NCI-H82 treated with DMSO at 0.1 percent for 48 hours (cell line): ENCODE measurements around the gene DNAI2.
"Not testable (repeated sequence)": the region's sequence is repeated elsewhere in the genome, so short reads cannot be mapped to it uniquely, and the experiment has no call there.

Experiments used
- DNase-seq: peaks from one replicate; lab custom pipeline; 2025; ENCODE audit not compliant: unreplicated experiment; lab: John Stamatoyannopoulos, UW

DNAI2 gene

DNA sequence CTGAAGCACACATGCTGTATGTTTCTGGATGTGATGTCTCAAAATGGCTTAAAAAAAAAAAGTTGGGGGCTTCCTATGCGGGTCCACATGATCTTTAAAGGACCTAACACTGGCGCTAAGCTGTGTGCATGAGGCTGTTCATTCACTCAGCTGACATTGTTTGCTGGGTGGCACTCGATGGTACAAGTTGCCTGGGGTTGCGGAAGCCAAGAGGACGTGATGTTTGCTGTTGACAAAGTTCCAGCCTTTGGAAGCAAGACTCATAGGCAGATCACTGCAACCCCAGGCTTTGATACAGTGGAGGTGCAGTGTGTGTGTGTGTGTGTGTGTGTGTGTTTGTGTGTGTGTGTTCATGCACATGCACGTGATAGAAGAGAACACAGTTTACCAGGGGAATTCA, 29.5 kb upstream of the DNAI2 start:
- no peak for DNase-seq

DNA sequence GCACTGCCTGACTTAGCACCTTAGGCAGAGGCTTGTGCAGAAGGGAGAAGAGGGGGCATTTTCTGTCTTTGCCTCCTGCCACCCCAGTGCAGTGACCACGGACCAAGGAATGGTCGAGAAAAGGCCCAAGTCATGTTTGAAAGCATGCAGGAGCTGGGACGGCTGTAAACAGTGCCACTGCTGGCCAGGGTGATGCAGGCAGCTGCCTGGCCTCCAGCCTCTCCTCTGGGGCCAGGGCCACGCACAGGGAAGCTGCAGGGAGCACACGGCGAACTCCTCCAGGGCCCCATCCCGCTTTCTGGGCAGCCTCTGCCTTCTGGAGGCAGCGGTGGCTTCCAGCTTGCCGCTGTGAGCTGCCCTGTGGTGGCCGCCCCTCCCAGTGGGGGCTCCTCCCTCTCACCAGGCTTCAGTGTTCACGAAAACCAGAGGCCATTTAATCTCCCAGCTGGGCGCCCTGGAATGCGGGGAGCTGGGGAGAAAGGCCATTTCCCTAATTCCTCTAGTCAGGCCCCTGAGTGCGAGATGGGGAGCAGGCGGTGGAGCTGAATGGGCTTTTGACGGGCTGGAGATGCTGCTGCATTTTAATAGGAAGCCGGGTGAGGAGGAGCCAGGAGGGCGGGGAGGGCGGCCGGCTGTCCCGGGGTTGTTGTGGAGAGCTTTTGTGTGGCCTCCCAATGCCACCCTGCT, 28.7 kb upstream of the DNAI2 start:
- no peak for DNase-seq

DNA sequence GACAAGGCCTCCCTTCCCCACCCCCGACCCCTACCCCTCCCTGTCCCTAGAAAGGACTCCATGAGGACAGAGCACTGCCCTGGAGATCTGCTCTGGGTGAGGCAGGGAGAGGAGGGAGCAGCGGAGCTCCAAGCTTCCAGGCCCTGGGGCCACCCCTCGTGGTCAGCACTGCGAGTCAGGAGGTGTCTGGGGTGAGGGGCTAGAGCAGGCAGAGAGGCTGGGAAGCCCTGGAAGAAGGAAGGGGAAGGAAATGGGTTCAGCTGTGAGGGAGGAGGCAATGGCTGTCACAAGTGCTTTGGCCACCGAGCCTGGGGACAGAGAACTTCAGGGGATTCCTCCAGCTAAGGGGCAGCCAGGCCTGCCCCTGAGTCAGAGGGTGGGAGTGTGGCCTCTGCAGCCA, 28.2 kb upstream of the DNAI2 start:
- no peak for DNase-seq

DNA sequence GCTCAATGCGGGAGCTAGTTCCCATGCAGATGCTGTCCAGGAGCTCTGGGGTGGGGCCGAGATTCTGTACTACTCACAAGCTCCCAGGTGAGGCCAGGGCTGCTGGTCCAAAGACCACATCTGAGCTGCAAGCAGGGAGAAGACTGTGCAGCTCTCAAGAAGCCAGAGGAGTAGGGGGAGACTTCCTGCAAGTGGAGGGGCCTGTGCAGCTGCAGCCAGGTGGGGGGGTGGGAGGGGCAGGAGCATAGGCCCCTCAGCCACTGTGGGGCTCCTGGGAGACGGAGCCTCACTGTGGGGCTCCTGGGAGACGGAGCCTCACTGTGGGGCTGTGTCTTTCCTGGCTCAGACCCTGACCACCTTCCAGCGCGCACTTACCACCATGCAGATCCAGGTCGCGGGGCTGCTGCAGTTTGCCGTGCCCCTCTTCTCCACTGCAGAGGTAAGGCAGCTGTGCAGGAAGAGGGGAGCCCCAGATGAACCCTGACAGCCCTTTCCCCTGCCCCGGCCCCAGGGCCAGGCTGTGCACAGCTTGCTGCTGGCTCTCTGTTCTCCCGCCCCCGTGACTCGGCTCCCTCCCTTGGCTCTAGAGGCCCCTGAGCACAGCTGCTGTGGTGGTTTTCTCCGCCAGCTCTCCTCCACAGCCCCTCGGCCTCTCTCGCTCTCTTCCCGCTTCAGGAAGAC, 24.3 kb upstream of the DNAI2 start:
- DNase-seq, result no peak

DNA sequence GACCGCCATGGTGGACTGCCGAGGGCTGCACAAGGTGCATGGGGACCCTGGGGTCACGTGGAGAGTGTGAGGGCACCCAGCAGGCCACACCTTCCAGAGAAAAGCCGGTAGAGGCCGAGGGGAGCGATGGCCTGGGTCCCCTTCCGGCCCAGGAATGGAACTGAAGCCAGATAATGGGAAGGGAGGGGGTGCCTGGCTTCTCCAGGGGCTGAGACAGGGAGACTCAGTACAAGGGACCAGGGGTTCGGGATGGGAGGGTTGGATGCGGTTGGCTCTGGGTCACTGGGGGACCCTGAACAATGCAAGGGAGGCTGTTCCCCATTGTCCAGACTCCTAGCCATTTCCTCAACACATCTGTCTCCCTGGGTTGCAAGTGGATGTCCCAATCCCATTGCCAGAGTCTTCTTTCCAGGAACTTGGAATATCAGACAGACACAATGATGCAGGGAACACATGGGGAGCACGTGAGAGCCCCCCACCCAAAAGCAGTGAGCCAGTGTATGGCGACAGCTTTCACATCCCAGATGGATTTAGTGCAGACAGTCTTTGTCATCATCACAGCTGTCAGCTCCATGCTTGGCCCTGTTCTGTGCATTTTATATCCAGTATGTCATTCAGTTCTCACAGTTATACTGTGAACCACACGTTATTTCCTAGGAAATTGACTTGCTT, 23.6 kb upstream of the DNAI2 start:
- no peak for DNase-seq

DNA sequence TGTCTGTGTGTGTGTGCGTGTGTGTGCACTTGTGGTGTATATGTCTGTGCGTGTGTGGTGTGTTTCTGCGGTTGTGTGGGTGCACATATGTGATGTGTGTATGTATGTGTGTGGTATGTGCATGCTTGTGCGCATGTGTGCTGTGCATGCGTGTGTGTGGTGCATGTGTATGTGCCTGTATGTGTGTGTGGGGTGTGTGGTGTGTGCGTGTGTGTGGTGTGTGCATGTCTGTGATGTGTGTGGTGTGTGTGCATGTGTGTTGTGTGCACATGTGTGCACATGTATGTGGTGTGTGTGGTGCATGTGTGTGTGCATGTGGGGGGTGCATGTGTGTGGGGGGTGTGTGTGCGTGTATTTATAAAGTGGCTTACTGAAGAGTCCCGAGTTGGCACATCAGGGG, 23.0 kb upstream of the DNAI2 start:
- no peak for DNase-seq

DNA sequence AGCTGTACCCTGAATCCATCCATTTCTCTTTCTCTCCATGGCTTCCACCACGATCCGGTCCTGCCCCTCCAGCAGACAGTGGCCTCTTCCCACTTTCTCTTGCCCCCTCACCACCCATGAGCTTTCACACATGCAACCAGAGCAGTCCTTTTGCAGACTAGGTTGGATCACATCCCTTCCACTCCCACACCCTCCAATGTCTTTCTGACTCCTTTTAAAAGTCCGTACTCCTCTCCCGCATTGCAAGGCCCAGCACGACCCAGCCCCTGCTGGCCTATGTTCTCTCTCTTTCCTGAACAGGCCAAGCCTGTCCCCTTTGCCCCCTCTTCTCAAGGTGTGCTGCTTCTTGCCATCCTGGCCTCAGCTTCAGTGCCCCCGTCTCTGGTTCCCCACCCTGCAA, 22.5 kb upstream of the DNAI2 start:
- DNase-seq, result no peak

DNA sequence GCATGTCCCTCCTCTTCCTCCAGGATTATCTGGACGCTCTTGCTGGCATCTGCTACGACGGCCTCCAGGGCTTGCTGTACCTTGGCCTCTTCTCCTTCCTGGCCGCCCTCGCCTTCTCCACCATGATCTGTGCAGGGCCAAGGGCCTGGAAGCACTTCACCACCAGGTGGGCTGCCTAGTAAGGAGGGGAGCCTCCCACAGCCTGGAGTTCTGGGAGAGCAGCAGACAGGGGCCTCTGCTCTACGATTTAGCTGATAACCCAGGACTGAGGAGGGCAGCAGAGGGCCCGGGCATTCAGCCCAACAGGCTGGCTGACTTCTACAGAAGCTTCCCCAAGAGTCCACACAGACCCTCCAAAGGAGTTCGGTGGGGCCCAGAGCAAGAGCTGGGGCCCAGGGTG, 21.8 kb upstream of the DNAI2 start:
- no peak for DNase-seq

DNA sequence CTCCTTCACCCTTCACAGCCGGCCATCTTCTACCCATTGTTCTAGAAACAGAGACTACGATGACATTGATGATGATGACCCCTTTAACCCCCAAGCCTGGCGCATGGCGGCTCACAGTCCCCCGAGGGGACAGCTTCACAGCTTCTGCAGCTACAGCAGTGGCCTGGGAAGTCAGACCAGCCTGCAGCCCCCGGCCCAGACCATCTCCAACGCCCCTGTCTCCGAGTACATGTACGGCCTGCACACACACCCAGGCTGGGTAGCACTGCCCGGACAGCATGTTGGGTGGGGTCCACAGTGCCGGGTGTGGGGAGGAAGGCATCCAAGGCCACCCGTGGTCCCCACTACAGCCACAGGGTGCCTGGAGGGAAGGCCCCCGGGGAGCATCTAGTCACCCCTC, 21.0 kb upstream of the DNAI2 start:
- DNase-seq, result no peak

DNA sequence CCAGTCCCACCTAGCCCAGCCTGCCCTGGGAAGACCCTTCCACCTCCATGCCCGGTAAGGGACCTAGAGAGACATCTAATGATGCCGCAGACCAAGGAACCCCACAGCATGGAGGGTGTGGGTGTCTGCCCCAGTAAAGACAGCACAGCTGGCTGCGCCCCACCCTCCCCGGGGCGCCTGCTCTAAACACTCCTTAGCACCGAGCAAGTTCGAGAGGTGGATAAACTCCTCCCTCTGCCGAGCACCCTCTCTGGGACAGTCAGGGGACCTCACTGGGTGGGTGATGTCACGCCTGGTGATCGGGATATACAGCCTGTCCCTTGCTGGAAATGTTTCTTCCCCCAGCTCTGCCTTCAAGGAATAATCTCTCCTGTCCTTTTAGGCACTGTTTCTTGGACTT, 16.7 kb upstream of the DNAI2 start:
- no peak for DNase-seq

DNA sequence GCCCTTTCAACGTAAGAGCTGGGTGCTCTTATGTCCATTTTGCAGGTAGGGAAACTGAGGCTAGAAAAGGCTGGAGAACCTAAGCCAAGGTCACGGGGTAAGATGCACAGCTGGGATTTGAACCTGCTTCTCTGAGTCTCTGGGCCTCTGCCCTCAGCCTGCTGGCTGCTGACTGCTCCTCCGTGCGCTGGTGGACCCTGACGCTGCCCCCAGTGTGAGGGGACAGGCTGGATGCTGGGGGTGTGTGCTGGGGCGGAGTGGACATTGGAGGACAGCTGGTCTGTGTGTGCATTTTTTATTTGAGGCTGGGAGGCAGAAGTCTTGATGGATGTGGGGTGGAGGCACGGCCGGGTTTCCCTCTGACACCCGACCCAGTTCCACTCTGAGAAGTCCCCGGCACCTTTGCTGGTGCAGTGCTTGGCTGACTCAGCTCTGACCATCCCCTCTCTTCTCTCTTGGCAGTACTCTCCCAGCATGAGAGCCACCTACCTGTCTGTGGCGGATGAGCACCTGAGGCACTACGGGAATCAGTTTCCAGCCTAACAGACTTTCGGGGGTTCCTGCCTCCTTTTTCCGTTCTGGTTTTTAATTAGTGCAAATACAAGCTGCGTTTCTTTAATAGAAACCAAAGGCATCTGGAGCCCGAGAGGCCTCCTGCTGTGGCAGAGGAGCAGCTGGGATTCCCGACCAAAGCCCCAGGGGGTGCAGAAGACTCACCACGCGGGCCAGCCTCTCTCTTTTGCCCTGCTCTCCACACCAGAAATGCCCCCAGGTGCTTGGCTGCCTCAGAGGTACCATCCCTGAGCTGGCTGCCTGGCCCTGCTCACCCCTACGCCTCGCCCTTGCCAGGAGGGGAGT, 14.1 kb upstream of the DNAI2 start:
- DNase-seq, result no peak

DNA sequence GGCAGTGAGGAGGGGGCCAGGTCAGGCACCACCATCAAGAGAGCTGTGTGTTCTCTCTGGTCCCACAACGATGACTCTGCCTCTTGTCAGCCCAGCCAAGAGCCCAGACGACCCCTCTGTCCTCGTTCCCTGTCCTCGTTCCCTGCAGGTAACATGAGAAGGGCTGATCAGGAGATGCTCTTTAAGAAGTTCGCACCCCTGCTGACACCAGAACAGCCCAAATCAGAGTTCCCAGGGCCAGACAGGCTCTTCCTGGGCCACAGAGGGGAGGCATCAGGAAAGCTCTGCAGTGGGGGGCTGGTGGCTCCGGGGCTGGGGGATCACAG, 13.5 kb upstream of the DNAI2 start:
- DNase-seq, result no peak

DNA sequence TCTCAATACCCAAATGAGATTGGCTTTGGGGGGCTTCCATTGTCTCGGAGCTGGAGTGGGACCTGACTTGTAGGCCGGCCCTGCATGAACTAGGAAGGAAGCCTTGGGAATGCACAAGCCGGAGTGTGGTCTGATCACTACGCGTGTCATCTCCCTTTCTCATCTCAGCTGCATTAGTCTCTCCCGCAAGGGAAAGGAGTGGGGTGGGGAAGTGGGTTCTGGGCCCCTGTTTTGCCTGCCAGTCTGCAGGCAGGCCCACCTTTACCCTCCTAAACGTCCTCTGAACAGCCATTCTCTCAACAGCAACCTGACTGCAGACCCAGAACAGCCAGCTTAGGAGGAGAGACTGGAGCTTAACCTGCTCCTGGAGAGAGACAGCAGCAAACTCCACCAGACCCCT, 11.4 kb upstream of the DNAI2 start:
- no peak for DNase-seq

DNA sequence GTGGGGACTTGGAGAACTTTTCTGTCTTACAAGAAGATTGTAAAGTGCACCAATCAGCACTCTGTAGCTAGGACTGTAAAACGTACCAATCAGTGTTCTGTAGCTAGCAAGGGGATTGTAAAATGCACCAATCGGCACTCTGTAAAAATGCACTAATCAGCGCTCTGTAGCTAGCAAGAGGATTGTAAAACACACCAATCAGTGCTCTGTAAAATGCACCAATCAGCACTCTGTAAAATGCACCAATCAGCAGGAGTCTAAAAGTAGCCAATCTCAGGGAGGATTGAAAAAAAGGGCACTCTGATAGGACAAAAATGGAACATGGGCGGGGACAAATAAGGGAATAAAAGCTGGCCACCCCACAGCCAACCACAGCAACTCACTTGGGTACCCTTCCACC, 7.0 kb upstream of the DNAI2 start:
- not testable (repeated sequence) for DNase-seq

DNA sequence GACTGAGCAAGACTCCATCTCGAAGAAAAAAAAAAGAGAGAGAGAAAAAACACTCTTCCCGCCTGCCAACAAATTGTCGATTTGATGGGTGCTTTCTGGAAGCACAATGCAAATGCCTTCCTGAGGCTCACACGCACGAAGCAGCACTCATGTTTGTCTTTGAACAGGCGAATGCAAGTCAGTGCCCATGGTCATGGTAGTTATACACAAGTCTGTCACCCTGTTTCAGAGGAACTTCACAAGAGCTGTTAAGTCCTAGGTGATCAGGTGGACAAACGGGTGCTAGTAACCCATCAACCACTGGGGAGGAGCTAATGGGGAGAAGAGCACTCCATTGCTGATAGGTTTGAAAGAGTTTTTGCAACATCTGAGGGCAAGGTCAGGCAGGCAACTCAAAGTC, 6.5 kb upstream of the DNAI2 start:
- no peak for DNase-seq

DNA sequence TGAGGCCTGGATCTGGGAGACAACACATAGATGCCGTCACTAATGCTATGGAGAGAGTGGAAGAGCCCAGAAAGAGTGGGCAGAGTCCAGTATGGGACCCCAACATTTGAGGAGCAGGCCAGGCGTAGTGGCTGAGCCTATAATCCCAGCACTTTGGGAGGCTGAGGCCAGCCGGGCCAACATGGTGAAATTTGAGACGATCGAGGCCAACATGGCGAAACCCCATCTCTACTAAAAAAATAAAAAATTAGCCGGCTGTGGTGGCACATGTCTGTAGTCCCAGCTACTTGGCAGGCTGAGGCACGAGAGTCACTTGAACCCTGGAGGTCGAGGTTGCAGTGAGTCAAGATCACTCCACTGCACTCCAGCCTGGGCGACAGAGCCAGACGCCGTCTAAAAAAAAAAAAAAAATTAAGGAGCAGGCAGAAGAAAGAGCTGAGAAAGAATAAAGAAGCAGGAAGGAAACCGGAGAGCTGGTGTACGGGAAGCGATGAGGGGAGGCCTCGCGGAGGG, 6.0 kb upstream of the DNAI2 start:
- DNase-seq, result no peak

DNA sequence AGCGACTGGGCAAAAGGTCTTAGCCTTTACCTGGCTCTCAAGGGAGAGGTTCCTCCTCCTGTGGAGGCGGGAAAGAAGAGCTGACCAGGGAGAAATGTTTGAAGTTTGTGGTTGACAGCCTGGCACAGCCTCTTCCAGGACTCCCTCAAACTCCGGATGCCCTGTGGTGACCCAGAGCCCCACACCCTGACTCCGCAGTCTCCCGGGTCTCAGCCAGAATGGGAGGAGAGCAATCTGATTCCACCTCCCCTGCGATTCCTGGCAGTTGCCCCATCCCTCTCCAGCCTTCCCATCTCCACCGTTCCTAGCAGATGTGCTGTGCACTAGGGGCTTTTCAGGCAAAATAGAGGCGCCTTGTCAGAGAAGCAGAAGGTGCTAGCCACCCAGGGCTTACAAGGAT, 5.5 kb upstream of the DNAI2 start:
- DNase-seq, result no peak

DNA sequence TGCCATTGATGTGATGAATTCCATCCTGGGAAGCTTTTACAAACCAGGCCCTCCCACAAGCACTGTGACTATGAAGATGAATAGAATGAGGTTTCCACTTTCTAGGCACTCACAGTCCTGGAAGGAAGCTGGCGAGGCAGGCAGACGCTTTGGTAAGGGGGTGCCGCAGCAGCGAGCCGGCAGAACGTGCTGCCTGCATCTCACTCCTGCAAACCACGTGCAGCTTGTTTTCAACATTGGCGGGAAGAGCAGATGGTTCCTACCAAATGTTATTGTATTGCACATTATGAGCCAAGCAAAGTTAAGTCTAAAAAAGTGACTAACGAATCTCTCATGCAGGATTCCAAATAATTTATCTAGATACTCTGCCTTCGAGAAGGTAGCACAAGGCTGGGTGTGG, 3.7 kb upstream of the DNAI2 start:
- DNase-seq, result no peak

DNA sequence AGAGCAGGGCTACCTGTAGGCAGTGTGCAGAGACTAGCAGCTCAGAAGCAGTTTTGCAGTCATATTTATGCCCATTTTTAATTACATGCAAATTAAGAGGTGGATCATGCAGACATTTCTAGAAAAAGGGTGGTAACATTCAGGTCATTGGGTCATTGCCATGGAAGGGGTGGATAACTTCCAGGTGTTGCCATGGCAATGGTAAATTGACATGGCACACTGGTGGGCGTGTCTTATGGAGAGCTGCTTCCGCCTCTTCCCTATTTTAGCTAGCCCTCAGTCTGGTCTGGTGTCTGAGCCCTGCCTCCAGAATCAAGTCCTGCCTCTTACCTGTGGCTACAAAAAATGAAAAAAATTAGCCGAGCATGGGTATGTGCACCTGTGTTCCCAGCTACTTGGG, 2.8 kb upstream of the DNAI2 start:
- DNase-seq, result no peak

DNA sequence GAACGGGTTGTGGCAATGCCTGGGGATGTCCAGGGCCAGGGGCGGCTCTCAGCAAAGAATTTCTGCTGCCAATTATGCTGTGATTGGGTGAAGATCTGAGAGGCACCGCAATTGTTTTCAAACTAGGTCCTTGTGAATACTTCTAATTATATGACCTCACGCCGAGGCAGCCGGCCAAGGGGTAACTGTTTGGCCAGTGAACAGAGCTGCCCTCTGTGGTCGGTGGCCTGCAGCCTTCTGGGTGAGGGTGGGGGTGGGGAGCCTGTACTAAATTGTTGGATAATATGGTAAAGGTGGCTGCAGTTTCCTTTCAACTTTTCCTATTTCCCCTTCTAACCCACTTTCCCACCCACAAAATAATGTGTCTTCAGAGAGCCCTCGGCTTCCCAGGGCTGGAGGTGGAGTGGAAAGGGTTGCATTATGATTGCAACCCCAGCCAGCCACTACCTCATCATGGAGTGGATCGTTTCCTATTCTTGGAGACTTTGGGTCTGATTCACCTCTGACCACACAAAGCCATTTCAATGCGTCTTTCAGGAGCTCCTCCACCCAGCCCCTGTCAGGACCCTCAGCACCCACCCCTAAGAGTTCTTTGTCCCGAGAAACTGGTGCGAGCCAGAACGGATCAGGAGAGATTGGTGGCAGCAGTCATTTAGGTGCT, 2.0 kb upstream of the DNAI2 start:
- no peak for DNase-seq

DNA sequence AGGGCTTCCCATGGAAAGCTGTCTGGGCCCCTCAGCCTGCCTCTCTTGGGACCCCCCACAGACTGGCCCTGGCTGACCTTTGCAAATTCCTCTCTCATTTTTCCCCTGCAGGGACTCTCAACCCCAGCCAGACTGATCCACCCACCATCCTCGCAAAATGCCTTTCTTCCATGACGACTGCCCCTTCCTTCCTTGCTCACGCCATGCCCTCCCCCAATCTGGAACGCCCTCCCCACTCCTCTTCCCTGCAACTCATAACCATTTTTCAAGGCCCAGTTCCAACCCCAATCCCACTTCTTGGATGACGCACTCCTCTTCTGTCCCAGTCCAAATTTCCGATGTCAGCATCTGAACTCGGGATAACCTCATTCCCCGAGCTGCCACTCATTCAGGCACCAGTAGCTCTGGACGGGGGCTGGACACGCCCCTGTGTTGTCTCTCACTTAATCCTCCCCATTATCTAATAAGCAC, 1.3 kb upstream of the DNAI2 start:
- no peak for DNase-seq
